Ovary (tissue), 3 donors: ENCODE results near the gene THAP4.

Source experiments
- POLR2A ChIP-seq: fragments of 450-650 bp; IDR thresholded peaks from one replicate; pipeline ENCODE4 v1.6.1; 2017; ENCODE audit warnings: antibody characterized with exemption, mild to moderate bottlenecking, moderate library complexity
- TF ChIP-seq, protein P1 (sequence below), 3 donors: fragments of 450-650 bp in 2 of 3; fragments of 200-600 bp in 1 of 3; IDR thresholded peaks; one replicate each; pipeline versions ENCODE4 v1.5.1 to v1.8.0; 2016 to 2022; ENCODE audit warnings: antibody characterized with exemption in 3 of 3, mild to moderate bottlenecking in 1 of 3
- donor health status: DM: no; HTN: no; CAD: no.

DNA sequence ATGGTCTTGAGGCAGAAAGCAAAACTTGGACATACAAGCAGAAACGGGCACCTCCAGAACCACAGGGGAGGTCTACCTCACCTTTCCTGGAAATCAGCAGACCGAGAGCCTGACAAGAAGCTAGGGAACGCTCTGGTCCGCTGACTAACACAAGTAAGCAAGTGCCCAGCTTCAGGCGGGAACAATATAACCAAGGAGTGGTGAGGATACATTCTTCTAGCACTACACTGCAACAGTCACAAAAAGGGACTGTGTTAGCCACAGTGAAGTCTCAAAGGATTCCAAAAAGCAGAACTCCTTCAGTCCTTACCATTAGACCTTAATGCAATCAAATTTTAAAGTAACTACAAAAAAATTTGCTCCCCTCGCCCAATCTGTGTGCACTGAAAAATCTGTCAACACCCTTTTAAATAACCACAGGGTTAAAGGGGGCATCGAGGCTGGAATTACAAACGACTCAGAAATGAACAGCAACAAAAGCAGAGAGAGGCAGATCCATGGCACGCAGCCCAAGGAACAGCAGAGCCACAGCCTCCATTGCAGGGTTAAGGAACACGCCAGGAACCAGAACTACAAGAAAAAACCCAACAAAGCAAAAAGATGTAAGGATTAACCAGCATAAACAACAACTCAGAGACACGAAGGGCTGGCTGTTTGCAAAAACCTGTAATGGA, 7.1 kb downstream of the THAP4 start:
- no peak for TF ChIP-seq POLR2A
- TF ChIP-seq, protein P1, sequence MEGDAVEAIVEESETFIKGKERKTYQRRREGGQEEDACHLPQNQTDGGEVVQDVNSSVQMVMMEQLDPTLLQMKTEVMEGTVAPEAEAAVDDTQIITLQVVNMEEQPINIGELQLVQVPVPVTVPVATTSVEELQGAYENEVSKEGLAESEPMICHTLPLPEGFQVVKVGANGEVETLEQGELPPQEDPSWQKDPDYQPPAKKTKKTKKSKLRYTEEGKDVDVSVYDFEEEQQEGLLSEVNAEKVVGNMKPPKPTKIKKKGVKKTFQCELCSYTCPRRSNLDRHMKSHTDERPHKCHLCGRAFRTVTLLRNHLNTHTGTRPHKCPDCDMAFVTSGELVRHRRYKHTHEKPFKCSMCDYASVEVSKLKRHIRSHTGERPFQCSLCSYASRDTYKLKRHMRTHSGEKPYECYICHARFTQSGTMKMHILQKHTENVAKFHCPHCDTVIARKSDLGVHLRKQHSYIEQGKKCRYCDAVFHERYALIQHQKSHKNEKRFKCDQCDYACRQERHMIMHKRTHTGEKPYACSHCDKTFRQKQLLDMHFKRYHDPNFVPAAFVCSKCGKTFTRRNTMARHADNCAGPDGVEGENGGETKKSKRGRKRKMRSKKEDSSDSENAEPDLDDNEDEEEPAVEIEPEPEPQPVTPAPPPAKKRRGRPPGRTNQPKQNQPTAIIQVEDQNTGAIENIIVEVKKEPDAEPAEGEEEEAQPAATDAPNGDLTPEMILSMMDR (IDR thresholded peaks at IDR 0.05), result no peak
